HL-60 (cell line): ENCODE data around the gene PLA2G7.

ENCODE experiments used
- CTCF ChIP-seq: IDR thresholded peaks from one replicate; pipeline ENCODE4 v1.5.1; 2011; ENCODE audit warnings: low read length, control low read depth, inconsistent platforms; ENCODE audit not compliant: insufficient read depth
- POLR2AphosphoS5 ChIP-seq: IDR thresholded peaks from 2 replicates; pipeline ENCODE4 v1.6.1; 2012; ENCODE audit warnings: low read depth
- REST ChIP-seq: IDR thresholded peaks from 2 replicates; pipeline ENCODE4 v1.6.1; 2012; ENCODE audit warnings: low read depth; ENCODE audit not compliant: insufficient replicate concordance
- SPI1 ChIP-seq: IDR thresholded peaks from 2 replicates; pipeline ENCODE4 v1.6.1; 2012; ENCODE audit warnings: low read depth, mild to moderate bottlenecking, borderline replicate concordance

- no peak for TF ChIP-seq REST
- no peak for TF ChIP-seq POLR2AphosphoS5
- no peak for TF ChIP-seq CTCF
- TF ChIP-seq SPI1, result no peak
Observed at GRCh38 chr6:46777476-46778346, 42.5 kb upstream of the PLA2G7 start.
